Measurements from ENCODE around the gene LRP10.
"Not testable (repeated sequence)": the region's sequence is repeated elsewhere in the genome, so short reads cannot be mapped to it uniquely, and the experiment has no call there.

The LRP10 gene

GRCh38 chr14:22871224-22872032 lies at the start of gene LRP10:
Gene LRP10, plus strand, starts transcription at chr14:22871740. Its CDS starts 564 bp downstream, at chr14:22872304.
- peak; percentile 87 for DNase-seq (ENCODE audit: low read depth)

- DNase-seq (ENCODE audit: low read depth): no peak
Measured at GRCh38 chr14:22822016-22822570, 49.4 kb upstream of the LRP10 start.

DNA sequence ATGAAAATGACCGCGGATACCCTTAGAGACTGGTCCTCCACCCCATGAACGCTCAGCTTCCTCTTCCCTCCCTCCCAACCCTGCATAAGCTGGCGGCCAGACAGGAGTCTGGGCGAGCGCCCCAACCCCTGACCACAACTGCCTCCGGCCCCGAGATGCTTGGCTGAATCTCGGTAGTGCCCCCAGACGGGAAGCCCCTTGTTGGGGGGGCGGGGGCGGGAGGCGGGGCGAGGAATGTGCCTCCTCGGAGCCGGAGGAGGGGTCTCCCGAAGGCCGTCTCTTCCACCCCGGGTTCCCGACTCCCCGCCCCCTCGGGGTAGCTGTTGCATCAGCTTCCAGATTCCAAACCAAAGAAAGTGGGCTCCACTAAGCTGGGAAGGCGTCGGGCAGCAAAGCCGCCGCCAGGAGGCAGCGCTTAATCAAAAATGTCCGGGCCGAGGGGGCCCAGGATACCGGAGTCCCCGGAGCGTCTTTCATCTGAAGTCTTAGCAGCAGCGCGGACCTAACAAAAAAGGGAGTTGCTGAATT lies 48.9 kb upstream of the LRP10 start:
- peak; percentile 90 for DNase-seq (ENCODE audit: low read depth)

- peak; percentile 99 for DNase-seq (ENCODE audit: low read depth)
Measured at GRCh38 chr14:22824711-22825359, 46.7 kb upstream of the LRP10 start.

DNA sequence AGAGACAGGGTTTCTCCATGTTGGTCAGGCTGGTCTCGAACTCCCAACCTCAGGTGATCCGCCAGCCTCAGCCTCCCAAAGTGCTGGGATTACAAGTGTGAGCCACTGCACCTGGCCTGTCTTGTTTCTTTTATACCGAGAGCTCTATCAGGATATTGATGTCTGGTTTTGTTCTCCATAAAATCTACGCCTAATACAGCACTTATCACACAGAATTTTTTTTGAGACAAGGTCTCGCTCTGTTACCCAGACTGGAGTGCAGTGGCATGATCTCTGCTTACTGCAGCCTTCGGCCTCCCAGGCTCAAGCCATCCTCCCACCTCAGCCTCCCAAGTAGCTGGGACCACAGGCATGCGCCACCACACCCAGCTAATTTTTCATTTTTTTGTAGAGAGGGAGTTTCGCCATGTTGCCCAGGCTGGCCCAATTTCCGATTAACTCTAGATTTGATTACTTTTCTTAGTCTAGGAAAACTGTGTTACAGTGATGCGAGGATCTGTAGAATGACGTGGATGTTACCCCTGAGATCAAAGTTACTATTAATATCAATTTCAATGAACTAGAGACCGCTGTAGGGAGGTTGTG lies 42.4 kb upstream of the LRP10 start:
- DNase-seq (ENCODE audit: low read depth): not testable (repeated sequence)

- DNase-seq (ENCODE audit: low read depth): peak; percentile 88
Measured at GRCh38 chr14:22829661-22830442, 41.7 kb upstream of the LRP10 start, which contains the start of gene MRPL52. Gene MRPL52, plus strand, starts transcription at chr14:22829887. Its CDS starts 26 bp downstream, at chr14:22829913.

DNA sequence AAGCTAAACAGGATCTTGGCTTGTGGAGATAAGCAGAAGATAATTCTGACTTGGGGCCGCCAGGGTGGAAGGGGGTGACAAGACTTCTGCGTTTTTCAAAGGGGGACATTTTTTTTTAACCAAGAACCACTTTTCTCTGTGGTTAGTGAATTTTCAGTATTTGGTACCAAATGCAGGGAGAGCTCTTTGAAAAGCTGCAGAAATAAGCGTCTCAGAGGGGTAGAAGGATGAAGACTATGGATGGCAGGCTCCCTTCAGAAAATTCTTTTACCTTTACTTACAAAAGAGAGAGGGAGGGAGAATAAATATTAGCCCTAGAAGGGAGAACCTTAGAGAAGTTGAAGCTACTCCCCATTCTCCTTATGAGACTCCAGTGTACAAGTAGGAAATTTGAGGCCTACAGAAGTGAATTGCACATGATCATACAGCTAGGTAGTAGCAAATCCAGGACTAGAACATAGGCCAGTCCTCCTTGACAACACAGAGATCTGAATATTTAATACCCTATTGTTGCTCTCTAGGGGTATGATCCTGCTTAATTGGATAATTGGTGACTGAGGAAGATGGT lies 41.0 kb upstream of the LRP10 start:
- DNase-seq (ENCODE audit: low read depth): no peak

DNA sequence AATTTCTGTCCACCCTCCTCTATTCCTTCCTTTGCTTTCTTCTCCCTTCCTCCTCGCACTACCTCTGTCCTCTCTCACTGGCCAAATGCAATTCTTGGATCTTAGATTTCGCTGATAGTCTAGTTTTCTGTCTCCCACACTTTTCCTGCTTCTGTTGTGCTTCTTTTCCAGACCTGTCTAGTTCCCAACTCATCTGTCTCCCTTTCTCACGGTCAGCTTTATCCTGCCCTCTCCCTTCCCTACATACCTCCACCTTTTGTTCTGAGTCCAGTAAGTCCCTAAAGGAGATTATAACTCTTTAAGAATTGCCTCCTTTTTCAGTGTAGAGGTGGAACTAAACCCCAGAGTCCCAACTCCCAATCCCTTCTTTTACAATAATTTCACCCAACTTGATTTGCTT lies 36.0 kb upstream of the LRP10 start:
- DNase-seq (ENCODE audit: low read depth): no peak

DNA sequence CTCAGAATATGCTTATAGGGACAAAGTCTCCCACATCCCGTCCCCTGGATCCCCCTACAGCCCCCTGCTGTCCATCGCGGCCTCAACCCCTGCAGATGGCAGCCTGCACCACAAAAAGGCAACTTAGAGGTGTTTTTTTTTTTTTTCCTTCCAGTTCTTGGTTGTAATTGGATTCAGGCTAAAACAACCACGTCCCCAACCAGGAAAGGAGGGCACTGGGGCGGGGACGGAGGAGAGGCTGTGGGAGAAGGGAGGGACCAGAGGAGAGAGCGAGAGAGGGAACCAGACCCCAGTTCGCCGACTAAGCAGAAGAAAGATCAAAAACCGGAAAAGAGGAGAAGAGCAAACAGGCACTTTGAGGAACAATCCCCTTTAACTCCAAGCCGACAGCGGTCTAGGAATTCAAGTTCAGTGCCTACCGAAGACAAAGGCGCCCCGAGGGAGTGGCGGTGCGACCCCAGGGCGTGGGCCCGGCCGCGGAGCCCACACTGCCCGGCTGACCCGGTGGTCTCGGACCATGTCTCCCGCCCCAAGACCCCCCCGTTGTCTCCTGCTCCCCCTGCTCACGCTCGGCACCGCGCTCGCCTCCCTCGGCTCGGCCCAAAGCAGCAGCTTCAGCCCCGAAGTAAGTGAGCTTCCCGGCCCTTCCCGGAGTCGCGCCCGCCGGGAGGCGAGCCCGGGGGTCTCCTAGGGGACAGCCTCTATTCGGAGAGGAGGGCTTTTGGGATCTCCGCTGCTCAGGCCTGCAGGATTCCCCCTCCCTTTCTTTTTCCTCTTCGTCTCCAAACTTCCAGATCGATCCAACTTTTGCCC lies 35.0 kb upstream of the LRP10 start, which contains the start of gene MMP14:
TSS of gene MMP14 (plus strand) at position 285 of the 813 bp plus-strand sequence. CDS start at position 518, 233 bp downstream.
- peak; percentile 89 for DNase-seq (ENCODE audit: low read depth)

DNA sequence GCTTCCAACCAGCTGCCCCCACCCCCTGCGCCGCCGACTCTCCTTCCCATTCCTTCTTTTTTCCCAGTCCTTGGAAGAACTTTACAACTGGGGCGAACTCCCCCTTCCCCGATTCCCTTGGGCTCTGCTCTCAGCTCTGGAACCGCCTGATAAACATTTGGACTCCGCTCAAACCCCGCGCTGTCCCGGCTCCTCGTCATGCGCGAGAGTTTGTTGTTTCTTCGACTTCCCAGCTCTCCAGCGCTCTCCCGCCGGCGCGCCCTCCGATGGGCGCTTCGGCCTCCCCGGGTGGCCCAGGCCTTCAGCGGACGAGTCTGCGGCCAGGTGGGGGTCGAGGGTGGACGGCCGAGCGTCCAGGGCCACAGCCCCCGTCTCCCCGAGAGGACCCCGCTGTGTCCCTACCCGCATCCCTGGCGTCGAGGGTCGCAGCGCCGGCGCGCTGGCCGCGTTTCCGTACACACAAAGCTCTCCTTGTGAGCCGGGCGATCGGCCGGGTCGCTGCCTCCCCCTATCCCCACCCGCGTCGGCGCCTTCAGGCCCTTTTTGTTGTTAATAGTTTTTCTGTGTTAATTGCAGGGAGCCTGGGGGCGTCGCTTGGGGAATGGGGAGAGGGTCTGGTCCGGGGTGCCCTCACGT lies 34.3 kb upstream of the LRP10 start:
- peak; percentile 74 for DNase-seq (ENCODE audit: low read depth)

- peak; percentile 50 for DNase-seq (ENCODE audit: low read depth)
Measured at GRCh38 chr14:22837750-22838538, 33.6 kb upstream of the LRP10 start.

DNA sequence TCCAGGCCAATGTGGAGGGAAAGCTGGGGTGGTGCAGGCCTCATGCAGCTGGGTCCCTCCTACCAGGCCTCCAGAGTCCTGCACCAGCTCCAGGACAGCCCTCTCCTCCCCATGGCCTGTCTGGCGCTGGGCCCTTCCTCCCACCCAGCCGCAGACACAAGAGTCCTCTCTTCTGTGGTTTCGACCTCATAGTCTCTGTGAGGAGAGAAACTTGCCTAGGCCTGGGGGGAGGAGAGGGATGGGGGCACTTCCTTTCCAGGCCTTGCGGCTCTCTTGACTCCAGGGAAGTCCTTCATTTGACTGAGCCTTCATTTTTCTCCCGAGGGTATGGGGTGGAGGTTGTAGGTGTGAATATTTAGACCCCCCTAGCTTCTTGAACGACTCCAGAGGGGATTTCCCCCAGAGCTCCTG lies 32.9 kb upstream of the LRP10 start:
- DNase-seq (ENCODE audit: low read depth): peak; percentile 83

- DNase-seq (ENCODE audit: low read depth): peak; percentile 75
Measured at GRCh38 chr14:22839159-22839779, 32.3 kb upstream of the LRP10 start.

DNA sequence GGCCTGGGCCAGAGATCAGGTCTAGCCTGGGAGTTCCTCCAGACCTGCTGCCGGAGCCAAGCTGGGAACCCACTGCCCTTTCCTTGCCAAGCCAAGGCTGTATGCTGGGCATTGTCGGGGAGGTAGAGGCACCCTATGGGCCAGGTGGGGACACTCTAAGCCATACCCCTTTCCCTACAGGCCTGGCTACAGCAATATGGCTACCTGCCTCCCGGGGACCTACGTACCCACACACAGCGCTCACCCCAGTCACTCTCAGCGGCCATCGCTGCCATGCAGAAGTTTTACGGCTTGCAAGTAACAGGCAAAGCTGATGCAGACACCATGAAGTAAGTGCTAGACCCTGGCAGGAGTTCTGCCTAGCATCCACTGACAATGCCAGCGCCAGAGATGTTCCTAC lies 30.2 kb upstream of the LRP10 start:
- DNase-seq (ENCODE audit: low read depth): no peak

GRCh38 chr14:22841769-22842168 lies 29.8 kb upstream of the LRP10 start:
- no peak for DNase-seq (ENCODE audit: low read depth)

GRCh38 chr14:22842211-22843122 lies 29.1 kb upstream of the LRP10 start:
- DNase-seq (ENCODE audit: low read depth): no peak

All from iris pigment epithelial cell (primary cell).